Measurements from ENCODE around the gene GALNT6.
"Not testable (repeated sequence)": the region's sequence is repeated elsewhere in the genome, so short reads cannot be mapped to it uniquely, and the experiment has no call there.

The GALNT6 gene

GRCh38 chr12:51348116-51348515 lies 43.1 kb downstream of the GALNT6 start:
- Histone ChIP-seq H3K4me1 (no peaks in the 10 kb centered on the region), H3K27me3 (ENCODE audit: low read depth) (no peaks in the 10 kb centered on the region), H3K36me3 (replicated peaks) (no peaks in the 10 kb centered on the region), H3K9me3 (no peaks in the 10 kb centered on the region), H3K4me3 (no peak overlapping the region)
- in situ Hi-C loops (cut with MboI; ENCODE audit: low sequenced_read_pairs): loop anchor here (25.0 kb wide), 1 partner anchor 536 kb away; no protein-coding TSS in a partner anchor
- DNase-seq (ENCODE audit: low spot score in 2 of 2): no peak

- H3K36me3 ChIP-seq (replicated peaks): no peaks in the 10 kb centered on the region
- H3K27me3 ChIP-seq (ENCODE audit: low read depth): no peaks in the 10 kb centered on the region
- H3K9me3 ChIP-seq: no peaks in the 10 kb centered on the region
- no peak for DNase-seq (ENCODE audit: low spot score in 2 of 2)
- H3K4me3 ChIP-seq: no peak within 1 kb of the TSS
- H3K4me1 ChIP-seq: no peaks in the 10 kb centered on the region
- in situ Hi-C loops (cut with MboI; ENCODE audit: low sequenced_read_pairs): loop anchor here (25.0 kb wide), 1 partner anchor 534 kb away; no protein-coding TSS in a partner anchor
These were observed 44.6 kb downstream of the GALNT6 start, which contains the start of gene CELA1 for GRCh38 chr12:51346581-51346980. CELA1 (minus strand) TSS chr12:51346679; CDS start chr12:51346638, 41 bp downstream.

GRCh38 chr12:51345681-51346080 lies 45.5 kb downstream of the GALNT6 start:
- no peaks in the 10 kb centered on the region; the same call in 1 of the 2 replicates for H3K4me1 ChIP-seq

GRCh38 chr12:51343201-51343600 lies 48.0 kb downstream of the GALNT6 start:
- H3K36me3 ChIP-seq (replicated peaks): no peaks in the 10 kb centered on the region
- no peaks in the 10 kb centered on the region for H3K9me3 ChIP-seq
- H3K4me1 ChIP-seq: no peaks in the 10 kb centered on the region; the same call in 1 of the 2 replicates
- no peak overlapping the region for H3K4me3 ChIP-seq
- DNase-seq (ENCODE audit: low spot score in 2 of 2): no peak
- no peaks in the 10 kb centered on the region for H3K27me3 ChIP-seq (ENCODE audit: low read depth)
- in situ Hi-C loops (cut with MboI; ENCODE audit: low sequenced_read_pairs): loop anchor here (25.0 kb wide), 1 partner anchor 531 kb away; no protein-coding TSS in a partner anchor

More at GRCh38 chr12:51345681-51346080, 45.5 kb downstream of the GALNT6 start:
- no peak for DNase-seq (ENCODE audit: low spot score in 2 of 2)
- in situ Hi-C loops (cut with MboI; ENCODE audit: low sequenced_read_pairs): loop anchor here (25.0 kb wide), 1 partner anchor 533 kb away; no protein-coding TSS in a partner anchor
- Histone ChIP-seq H3K9me3 (no peaks in the 10 kb centered on the region), H3K36me3 (replicated peaks) (no peaks in the 10 kb centered on the region), H3K27me3 (ENCODE audit: low read depth) (no peaks in the 10 kb centered on the region), H3K4me3 (no peak overlapping the region)

GRCh38 chr12:51342416-51342815 lies 48.8 kb downstream of the GALNT6 start:
- Histone ChIP-seq H3K36me3 (replicated peaks) (no peaks in the 10 kb centered on the region), H3K4me1 (no peaks in the 10 kb centered on the region; the same call in 1 of the 2 replicates)
- in situ Hi-C loops (cut with MboI; ENCODE audit: low sequenced_read_pairs): loop anchor here (25.0 kb wide), 1 partner anchor 530 kb away; no protein-coding TSS in a partner anchor

GRCh38 chr12:51341251-51342007 lies 49.8 kb downstream of the GALNT6 start:
- in situ Hi-C loops (cut with MboI; ENCODE audit: low sequenced_read_pairs): loop anchor here (25.0 kb wide), 1 partner anchor 529 kb away; no protein-coding TSS in a partner anchor

More at GRCh38 chr12:51342416-51342815, 48.8 kb downstream of the GALNT6 start:
- Histone ChIP-seq H3K9me3 (no peaks in the 10 kb centered on the region), H3K27me3 (ENCODE audit: low read depth) (no peaks in the 10 kb centered on the region), H3K4me3 (no peak overlapping the region)
- DNase-seq (ENCODE audit: low spot score in 2 of 2): no peak

GRCh38 chr12:51339750-51340149 lies 51.5 kb downstream of the GALNT6 start:
- no peak for DNase-seq (ENCODE audit: low spot score in 2 of 2)
- Histone ChIP-seq H3K9me3 (0 out of 2 replicates have a peak, but pooled peaks cover 3% of the 10 kb centered on the region), H3K27me3 (ENCODE audit: low read depth) (no peaks in the 10 kb centered on the region), H3K36me3 (replicated peaks) (no peaks in the 10 kb centered on the region), H3K4me1 (no peaks in the 10 kb centered on the region; the same call in 1 of the 2 replicates), H3K4me3 (no peak overlapping the region)
- in situ Hi-C loops (cut with MboI; ENCODE audit: low sequenced_read_pairs): loop anchor here (25.0 kb wide), 1 partner anchor 527 kb away; no protein-coding TSS in a partner anchor

More at GRCh38 chr12:51341251-51342007, 49.8 kb downstream of the GALNT6 start:
- no peaks in the 10 kb centered on the region for H3K27me3 ChIP-seq (ENCODE audit: low read depth)
- peak; percentile 80 for DNase-seq (ENCODE audit: low spot score in 2 of 2)
- no peaks in the 10 kb centered on the region; the same call in 1 of the 2 replicates for H3K4me1 ChIP-seq
- no peaks in the 10 kb centered on the region for H3K36me3 ChIP-seq (replicated peaks)
- 0 out of 2 replicates have a peak, but pooled peaks cover 3% of the 10 kb centered on the region for H3K9me3 ChIP-seq
- no peak overlapping the region for H3K4me3 ChIP-seq

- not testable (repeated sequence) for H3K4me3 ChIP-seq; DNase-seq (ENCODE audit: low spot score in 2 of 2); H3K9me3 ChIP-seq; H3K4me1 ChIP-seq; H3K27me3 ChIP-seq (ENCODE audit: low read depth); H3K36me3 ChIP-seq (replicated peaks)
- in situ Hi-C loops (cut with MboI; ENCODE audit: low sequenced_read_pairs): loop anchor here (25.0 kb wide), 1 partner anchor 525 kb away; no protein-coding TSS in a partner anchor
These were observed 53.9 kb downstream of the GALNT6 start for GRCh38 chr12:51337336-51337735.

GRCh38 chr12:51335931-51336330 lies 55.3 kb downstream of the GALNT6 start:
- no peak for DNase-seq (ENCODE audit: low spot score in 2 of 2)
- H3K9me3 ChIP-seq: 0 out of 2 replicates have a peak, but pooled peaks cover 3% of the 10 kb centered on the region

GRCh38 chr12:51334764-51335163 lies 56.4 kb downstream of the GALNT6 start:
- no peak overlapping the region for H3K4me3 ChIP-seq
- H3K27me3 ChIP-seq (ENCODE audit: low read depth): no peaks in the 10 kb centered on the region
- H3K4me1 ChIP-seq: peaks cover 7% of the 10 kb centered on the region; the same call in 1 of the 2 replicates
- in situ Hi-C loops (cut with MboI; ENCODE audit: low sequenced_read_pairs): loop anchor here (25.0 kb wide), 1 partner anchor 522 kb away; no protein-coding TSS in a partner anchor
- H3K9me3 ChIP-seq: 0 out of 2 replicates have a peak, but pooled peaks cover 3% of the 10 kb centered on the region
- no peaks in the 10 kb centered on the region for H3K36me3 ChIP-seq (replicated peaks)
- no peak for DNase-seq (ENCODE audit: low spot score in 2 of 2)

More at GRCh38 chr12:51335931-51336330, 55.3 kb downstream of the GALNT6 start:
- peaks cover 7% of the 10 kb centered on the region; the same call in 1 of the 2 replicates for H3K4me1 ChIP-seq
- H3K36me3 ChIP-seq (replicated peaks): no peaks in the 10 kb centered on the region
- H3K4me3 ChIP-seq: no peak overlapping the region
- no peaks in the 10 kb centered on the region for H3K27me3 ChIP-seq (ENCODE audit: low read depth)
- in situ Hi-C loops (cut with MboI; ENCODE audit: low sequenced_read_pairs): loop anchor here (25.0 kb wide), 1 partner anchor 524 kb away; no protein-coding TSS in a partner anchor

GRCh38 chr12:51333536-51333935 lies 57.7 kb downstream of the GALNT6 start:
- in situ Hi-C loops (cut with MboI; ENCODE audit: low sequenced_read_pairs): loop anchor here (25.0 kb wide), 1 partner anchor 521 kb away; no protein-coding TSS in a partner anchor
- Histone ChIP-seq H3K36me3 (replicated peaks) (no peaks in the 10 kb centered on the region), H3K4me3 (no peak overlapping the region)

GRCh38 chr12:51330186-51330585 lies 61.0 kb downstream of the GALNT6 start:
- no peaks in the 10 kb centered on the region for H3K27me3 ChIP-seq (ENCODE audit: low read depth)
- no peaks in the 10 kb centered on the region for H3K9me3 ChIP-seq
- no peak overlapping the region for H3K4me3 ChIP-seq
- H3K4me1 ChIP-seq: peaks cover 10% of the 10 kb centered on the region; the same call in 1 of the 2 replicates
- no peaks in the 10 kb centered on the region for H3K36me3 ChIP-seq (replicated peaks)
- DNase-seq (ENCODE audit: low spot score in 2 of 2): no peak
- in situ Hi-C loops (cut with MboI; ENCODE audit: low sequenced_read_pairs): loop anchor here (25.0 kb wide), 1 partner anchor 518 kb away; no protein-coding TSS in a partner anchor

More at GRCh38 chr12:51333536-51333935, 57.7 kb downstream of the GALNT6 start:
- Histone ChIP-seq H3K4me1 (peaks cover 7% of the 10 kb centered on the region; the same call in 1 of the 2 replicates), H3K27me3 (ENCODE audit: low read depth) (no peaks in the 10 kb centered on the region), H3K9me3 (0 out of 2 replicates have a peak, but pooled peaks cover 3% of the 10 kb centered on the region)
- no peak for DNase-seq (ENCODE audit: low spot score in 2 of 2)

- peaks cover 10% of the 10 kb centered on the region; the same call in 1 of the 2 replicates for H3K4me1 ChIP-seq
- H3K4me3 ChIP-seq: no peak overlapping the region
- in situ Hi-C loops (cut with MboI; ENCODE audit: low sequenced_read_pairs): loop anchor here (25.0 kb wide), 1 partner anchor 517 kb away; no protein-coding TSS in a partner anchor
These were observed 61.5 kb downstream of the GALNT6 start for GRCh38 chr12:51329742-51330141.

More at GRCh38 chr12:51329742-51330141, 61.5 kb downstream of the GALNT6 start:
- H3K9me3 ChIP-seq: no peaks in the 10 kb centered on the region
- DNase-seq (ENCODE audit: low spot score in 2 of 2): no peak
- no peaks in the 10 kb centered on the region for H3K27me3 ChIP-seq (ENCODE audit: low read depth)
- no peaks in the 10 kb centered on the region for H3K36me3 ChIP-seq (replicated peaks)
